WI38 (cell line): ENCODE results near the gene CXCL1.

Experiments used
- H3K4me3 ChIP-seq: 2 replicates; pipeline ENCODE4 v1.5.1; 2011; ENCODE audit warnings: low read depth, mild to moderate bottlenecking, control low read depth, low read length
- CTCF ChIP-seq: IDR thresholded peaks from 2 replicates; pipeline ENCODE4 v1.5.1; 2012; ENCODE audit warnings: low read depth, mild to moderate bottlenecking, control low read depth, low read length

CXCL1 gene

GRCh38 chr4:73852771-73853170 is 16.4 kb upstream of the CXCL1 start:
- no peak overlapping the region for H3K4me3 ChIP-seq
- no peak for TF ChIP-seq CTCF

GRCh38 chr4:73853246-73853704 is 15.9 kb upstream of the CXCL1 start, which contains the start of gene PF4V1:
TSS of gene PF4V1 (plus strand) at chr4:73853296. CDS start at chr4:73853363, 67 bp downstream.
- no peak for TF ChIP-seq CTCF
- H3K4me3 ChIP-seq: no peak within 1 kb of the TSS

GRCh38 chr4:73853718-73854473 is 15.3 kb upstream of the CXCL1 start:
- TF ChIP-seq CTCF: no peak
- H3K4me3 ChIP-seq: no peak overlapping the region

GRCh38 chr4:73855406-73855805 is 13.8 kb upstream of the CXCL1 start:
- no peak overlapping the region for H3K4me3 ChIP-seq
- TF ChIP-seq CTCF: no peak

- TF ChIP-seq CTCF: no peak
- H3K4me3 ChIP-seq: no peak overlapping the region
These were observed 12.7 kb upstream of the CXCL1 start for GRCh38 chr4:73856518-73856917.

GRCh38 chr4:73859614-73860088 is 9.5 kb upstream of the CXCL1 start:
- H3K4me3 ChIP-seq: no peak overlapping the region
- TF ChIP-seq CTCF: no peak

GRCh38 chr4:73860181-73860580 is 9.0 kb upstream of the CXCL1 start:
- TF ChIP-seq CTCF: no peak
- no peak overlapping the region for H3K4me3 ChIP-seq
